Right kidney (tissue), 1 donor: ENCODE data around the gene C12orf56.
"Not testable (repeated sequence)": the region's sequence is repeated elsewhere in the genome, so short reads cannot be mapped to it uniquely, and the experiment has no call there.

Experiments used
- DNase-seq: peaks from one replicate; pipeline ENCODE4 v3.0.0-alpha.2; 2016

The C12orf56 gene

DNA sequence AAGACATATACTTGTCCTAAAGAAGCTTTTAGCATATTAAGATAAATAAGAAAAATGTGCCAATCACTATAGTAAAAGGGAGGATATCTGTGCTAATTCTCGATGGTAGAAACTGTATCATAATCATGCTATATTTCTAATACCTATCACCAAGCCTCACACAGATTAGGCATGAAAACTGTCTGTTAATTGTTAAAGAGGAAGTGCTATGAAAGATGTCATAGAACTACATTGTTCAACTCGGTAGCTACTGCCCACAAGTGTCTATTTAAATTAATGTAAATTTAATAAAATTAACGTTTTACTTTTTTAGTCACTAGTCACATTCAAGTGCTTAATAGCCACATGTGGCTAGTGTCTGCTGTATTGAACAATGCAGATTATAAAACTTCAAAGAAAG is 90.9 kb downstream of the C12orf56 start:
- DNase-seq: no peak

DNA sequence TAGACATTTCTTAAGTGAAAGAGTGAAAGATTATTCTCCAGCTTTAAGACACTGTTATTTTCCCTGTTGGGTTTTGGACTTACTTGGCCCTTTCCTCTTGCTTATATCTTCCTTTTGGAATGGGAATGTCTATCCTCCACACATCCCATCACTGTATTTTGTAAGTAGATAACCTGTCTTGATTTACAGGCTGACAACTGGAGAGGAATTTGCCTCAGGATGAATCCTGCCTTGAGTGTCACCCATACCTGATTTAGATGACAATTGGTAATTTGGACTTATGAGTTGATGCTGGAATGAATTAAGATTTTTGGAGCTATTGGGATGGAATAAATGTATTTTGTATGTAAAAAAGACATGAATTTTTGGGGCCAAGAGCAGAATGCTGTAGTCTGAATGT is 94.3 kb downstream of the C12orf56 start:
- no peak for DNase-seq

DNA sequence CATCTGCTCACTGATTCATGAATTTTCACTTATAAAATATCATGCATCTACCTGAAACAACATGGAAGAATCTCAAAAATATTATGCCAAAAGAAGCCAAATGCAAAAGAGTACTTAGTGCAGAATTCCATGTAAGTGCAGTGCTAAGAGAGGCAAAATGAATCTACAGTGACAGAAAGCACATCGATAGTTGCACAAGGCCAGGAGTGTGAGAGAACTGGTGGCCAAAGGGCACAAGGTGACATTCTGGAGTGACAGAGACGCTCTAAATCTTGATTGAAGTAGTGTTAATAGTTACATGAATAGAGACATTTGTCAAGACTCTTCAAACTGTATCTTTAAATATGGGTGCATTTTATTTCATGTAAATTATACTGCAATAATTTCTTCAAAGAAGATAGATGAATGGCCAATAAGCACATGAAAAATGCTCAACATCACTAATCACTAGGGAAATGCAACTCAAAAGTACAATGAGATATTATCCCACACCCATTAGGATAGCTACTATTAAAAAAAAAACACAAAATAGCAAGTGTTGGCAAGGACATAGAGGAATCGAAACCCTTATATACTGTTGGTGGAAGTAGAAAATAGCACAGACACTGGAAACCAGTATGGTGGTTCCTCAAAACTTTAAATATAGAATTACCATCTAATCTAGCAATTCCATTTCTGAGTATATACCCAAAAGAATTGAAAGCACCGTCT is 96.7 kb downstream of the C12orf56 start:
- no peak for DNase-seq

DNA sequence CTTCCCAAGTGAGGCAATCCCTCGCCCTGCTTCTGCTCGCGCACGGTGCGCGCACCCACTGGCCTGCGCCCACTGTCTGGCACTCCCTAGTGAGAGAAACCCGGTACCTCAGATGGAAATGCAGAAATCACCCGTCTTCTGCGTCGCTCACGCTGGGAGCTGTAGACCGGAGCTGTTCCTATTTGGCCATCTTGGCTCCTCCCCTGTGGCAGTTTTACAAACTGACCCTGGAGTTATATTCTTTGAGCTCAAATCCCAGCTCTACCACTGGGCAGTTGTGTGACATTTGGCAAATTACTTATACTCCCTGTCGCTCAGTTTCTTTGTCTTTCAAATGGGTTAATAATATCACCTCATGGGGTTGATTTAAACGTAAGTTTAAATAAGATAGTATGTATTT is 97.4 kb downstream of the C12orf56 start:
- not testable (repeated sequence) for DNase-seq

DNA sequence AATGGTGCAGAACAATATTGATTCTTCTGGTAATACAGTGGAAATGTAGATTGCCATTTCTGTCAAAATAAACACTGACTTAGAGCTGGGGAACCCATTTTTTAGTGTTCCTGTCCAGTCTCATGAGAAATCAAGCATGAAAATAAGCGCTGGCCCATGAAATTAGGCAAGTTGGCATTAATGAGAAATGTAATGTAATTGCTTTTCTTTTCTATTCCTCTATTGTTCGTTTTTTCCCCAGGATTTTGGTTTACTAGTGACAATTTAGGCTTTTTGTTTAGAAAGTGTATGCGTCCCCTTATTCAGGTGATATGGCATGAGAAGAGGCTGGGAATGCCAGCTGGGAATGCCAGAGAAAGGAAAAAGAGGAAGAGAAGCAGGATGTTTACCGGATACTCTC is 104.0 kb downstream of the C12orf56 start:
- no peak for DNase-seq

DNA sequence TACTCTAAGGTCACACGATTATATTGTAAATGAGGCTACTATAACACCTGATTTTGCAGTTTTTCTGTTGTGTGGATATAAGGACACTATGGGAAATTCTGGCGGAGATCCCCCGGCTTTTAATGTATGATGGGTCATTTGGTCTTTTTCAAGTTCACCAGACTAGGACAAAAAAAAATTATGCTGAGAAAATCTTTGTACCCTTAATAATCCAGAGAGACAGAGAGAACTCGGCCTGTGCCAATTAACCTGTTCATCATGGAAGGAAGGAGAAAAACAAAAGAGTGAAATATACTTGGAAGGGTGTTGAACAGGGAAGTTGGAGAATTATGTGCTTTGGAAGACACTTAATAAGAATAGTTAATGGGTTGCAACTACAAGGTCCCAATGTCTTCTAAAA is 106.3 kb downstream of the C12orf56 start:
- no peak for DNase-seq

DNA sequence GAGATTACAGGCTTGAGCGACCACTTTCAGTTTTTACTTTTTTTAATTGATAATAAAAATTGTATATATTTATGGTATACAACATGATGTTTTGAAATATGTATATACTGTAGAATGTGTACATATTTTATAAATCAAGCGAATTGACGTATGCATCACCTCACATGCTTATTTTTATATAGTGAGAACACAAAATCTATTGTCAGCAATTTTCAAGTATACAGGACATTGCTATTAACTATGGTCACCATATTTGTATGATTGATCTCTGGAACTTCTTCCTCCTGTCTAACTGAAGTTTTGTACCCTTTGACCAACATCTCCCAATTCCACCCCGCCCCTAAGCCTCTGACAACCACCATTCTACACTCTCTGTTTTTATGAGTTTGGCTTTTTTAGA is 112.1 kb downstream of the C12orf56 start:
- no peak for DNase-seq

DNA sequence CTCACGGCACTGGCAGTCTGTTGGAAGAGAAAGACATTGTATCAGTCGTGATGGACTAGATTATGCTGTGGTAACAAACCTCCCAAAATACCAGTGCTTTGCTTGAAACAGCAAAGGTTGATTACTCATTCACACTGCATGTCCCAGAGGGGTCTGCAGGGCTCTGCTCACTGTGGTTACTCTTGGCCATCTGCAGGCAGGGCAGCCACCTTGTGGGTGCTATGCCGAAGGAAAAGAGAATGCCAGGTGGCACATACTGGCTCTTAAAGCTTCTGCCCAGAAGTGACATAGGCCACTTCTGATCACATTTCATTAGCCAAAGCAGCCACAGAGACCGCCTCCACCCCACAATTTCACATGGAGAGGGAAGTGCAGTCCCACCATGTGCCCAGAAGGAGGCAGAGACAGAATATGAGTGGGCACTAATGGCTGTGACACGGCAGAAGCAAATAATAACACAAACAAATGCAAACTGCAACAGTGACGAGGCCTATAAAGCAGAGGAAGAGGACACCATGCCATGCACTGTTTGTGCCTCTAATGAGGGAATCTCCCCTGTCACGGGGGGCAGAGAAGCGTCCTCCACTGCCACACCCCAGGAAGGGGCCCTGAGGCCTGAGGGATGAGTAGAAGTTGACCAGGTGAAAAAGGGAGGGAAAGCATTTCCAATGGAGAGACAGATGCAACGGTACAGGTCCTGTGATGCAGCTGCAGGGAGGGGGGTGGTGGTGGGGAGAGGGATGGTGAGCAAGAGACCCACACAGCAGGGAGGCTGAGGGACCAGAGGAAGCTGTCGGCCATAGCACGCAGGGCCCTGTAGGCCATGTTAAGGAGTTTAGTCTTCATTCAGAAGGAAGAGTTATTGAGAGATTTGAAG is 116.8 kb downstream of the C12orf56 start:
- no peak for DNase-seq

DNA sequence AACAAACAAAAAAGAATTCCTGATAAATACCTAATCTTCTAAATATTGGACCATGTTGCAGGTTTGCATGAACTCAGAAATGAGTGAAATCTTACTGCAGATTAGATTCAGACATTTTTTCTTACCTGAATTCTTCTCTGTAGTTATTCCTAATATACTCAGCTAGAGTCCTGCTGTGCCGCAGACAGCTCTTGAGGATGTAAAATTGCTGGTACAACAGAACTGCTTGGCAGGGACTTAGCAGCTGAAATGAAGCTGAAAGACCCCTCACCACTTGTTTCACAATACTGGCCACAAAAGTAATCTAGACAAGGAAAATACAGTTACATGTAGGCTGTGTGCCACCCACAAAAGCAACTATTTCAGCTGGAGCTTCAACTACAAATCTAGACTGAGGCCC is 120.1 kb downstream of the C12orf56 start:
- no peak for DNase-seq

DNA sequence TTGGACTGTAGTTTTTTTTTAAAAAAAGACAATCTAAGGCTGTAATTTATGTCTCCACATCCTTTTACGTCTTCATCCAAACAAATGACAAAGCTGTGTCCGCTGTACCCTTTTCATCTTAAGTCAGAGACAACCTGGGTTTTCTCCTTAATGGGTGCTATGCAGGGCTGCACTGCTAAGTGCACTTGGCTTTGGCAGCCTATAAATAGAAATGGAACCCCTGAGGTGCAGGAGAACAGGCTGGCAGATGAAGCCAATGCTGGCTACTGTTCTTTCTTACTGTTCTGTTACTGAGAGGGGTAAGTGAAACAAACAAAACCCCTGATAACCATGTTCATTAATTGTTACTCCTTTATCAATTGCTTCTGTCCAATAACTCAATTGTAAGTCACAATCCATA is 121.4 kb downstream of the C12orf56 start:
- no peak for DNase-seq

DNA sequence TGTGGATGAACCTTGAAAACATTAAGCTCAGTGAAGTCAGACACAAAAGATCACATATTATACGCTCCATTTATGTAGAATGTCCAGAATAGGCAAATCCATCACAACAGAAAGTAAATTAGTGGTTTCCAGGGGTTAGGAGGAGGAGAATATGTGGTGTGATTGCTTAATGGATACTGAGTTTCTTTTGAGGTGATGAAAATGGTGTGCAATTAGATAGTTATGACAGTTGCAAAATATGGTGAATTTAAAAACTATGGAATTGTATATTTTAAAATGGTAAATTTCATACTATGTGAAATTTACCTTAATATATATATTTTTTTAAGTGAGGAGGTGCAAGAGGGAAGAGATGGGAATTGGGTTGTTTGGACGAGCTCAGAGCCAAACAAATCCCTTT is 122.1 kb downstream of the C12orf56 start:
- no peak for DNase-seq

DNA sequence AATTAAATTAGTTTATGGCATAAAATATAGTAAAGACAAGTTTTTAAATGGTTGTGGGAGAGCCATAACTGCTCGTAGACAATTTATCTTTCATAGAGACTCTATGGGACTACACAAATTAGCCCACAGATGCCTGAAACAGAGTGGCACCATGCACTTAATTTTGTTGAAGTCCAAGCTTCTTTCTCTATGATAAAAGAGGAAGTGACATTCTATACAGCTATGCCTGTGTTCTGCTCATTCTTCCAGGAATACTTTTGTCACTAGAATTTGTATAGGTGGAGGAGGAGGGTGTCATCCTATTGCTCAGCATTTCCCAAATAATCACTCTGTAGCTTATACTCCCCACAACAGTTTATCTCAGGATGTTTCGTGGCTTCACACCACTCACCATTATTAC is 124.7 kb downstream of the C12orf56 start:
- no peak for DNase-seq

DNA sequence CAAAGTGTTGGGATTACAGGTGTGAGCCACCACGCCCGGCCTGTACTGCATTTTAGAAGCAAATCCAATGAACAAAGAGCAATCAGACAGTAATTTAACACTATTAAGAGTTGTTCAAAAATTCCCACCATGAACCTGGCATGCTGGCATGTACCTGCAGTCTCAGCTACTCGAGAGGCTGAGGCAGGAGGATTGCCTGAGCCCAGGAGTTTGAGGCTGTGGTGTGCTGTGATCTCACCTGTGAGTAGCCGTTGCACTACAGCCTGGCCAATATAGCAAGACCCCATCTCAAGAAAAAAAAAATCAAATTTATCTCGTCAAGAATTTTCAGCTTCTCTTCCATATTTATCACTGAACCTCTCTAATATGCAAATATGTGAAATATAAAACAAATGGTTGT is 128.7 kb downstream of the C12orf56 start:
- no peak for DNase-seq

DNA sequence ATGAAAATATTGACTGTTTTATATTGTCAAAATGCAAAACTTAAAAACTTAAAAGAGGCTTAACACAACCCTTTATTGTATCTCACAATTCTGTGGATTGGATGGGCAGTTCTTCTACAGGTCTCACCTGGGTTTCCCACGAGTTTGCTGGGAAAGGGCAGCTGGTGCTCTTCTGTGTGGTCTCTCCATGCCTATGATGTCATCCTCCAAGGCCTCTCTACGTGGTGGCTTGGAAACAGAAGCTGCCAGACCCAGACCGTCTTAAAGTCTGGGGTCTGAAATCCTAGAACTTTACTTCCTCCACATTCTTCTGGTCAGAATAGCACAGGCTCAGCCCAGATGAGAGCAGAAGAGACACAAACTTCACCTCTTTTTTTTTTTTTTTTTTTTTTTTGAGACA is 132.0 kb downstream of the C12orf56 start:
- no peak for DNase-seq

DNA sequence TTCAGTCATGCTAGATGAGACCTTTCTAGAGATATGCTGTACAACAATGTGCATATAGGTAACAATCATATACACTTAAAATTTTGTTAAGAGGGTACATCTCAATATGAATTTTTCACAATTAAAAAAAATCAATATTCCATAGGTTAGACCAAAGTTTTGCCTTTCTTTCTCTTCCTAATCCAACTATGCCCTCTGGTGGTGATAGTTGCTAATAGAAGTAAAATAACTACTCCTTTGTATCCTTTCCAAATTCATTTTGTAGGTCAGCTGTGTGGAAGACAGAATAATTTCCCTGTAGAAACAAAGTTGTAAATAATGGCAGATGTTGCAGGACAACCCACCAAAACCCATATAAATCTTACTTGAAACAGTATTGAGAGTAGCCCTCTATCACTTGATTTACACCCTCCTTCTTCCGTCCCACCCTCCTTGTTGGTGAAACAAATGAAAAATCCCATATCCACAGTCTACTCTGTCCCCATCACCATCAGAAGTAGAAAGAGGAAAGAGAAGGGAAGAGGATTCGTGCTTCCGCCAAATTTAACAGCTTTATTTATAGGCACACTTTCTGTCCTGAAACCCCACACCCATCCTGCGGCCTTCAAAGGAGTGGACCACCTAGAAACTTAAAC is 134.3 kb downstream of the C12orf56 start:
- DNase-seq: peak; percentile 39

DNA sequence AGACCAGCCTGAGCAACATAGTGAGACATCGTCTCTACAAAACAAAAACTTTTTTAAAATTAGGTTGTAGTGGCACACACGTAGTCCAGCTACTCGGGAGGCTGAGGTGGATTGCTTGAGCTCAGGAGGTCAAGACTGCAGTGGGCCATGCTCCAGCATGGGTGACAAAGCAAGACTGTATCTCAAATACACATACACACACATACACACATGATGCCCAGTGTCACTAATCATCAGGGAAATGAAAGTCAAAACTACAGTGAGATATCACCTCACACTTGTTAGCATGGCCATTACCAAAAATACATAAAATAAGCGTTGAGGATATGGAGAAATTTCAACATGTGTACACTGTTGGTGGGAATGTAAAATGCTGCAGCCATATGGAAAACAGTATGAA is 135.3 kb downstream of the C12orf56 start:
- DNase-seq: no peak

DNA sequence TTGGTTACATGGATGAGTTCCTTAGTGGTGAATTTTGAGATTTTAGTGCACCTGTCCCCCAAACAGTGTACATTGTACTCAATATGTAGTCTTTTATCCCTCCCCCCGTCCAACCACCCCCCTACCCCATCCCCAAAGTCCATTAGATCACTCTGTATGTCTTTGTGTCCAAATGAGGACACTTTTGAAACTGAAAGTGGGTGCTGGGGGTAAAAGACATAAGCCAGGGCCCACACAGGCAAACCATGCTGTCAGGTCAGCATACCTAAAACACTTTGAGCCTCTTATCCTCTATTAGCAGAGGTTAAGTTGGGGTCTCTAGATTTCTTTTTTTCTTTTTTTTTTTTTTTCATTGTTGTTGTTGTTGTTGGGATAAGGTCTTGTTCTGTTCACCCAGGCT is 137.2 kb downstream of the C12orf56 start:
- DNase-seq: no peak

DNA sequence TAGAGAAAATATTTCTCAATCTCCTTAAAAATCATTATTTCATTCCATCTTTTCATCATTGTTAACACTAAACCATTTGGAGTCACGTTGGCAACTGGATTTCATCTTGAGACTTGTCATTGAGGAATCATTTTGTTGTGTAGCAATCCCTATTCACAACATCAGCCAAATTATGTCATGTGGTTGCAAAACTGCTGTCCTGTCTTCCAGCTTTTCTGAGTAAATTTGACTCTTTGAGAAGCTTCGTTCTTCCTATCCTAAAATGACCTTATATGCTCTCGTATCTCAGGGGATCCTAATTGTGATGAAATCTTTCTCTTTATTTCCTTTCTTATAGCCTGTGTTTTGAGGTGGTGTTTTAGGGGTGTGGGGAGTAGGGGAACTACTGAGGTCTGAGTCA is 137.9 kb downstream of the C12orf56 start:
- no peak for DNase-seq

DNA sequence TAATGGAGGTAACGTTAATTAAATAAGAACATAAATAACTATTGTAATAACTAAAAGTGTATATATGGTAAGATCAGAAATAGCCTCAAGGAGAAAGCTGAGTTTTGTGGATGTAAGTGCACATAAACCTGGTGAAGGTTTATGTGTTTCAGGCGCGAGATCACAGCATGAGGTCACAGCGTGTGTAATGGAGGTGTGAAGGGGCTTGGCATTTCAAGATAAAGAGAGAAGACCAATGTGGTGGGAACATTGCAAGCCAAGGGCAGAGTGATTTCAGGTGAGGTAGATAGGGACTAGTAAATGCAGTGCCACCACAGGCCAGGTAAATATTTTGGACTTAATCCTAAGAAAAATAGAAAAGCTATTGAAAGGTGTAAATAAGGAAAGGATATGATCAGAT is 146.7 kb downstream of the C12orf56 start:
- no peak for DNase-seq

DNA sequence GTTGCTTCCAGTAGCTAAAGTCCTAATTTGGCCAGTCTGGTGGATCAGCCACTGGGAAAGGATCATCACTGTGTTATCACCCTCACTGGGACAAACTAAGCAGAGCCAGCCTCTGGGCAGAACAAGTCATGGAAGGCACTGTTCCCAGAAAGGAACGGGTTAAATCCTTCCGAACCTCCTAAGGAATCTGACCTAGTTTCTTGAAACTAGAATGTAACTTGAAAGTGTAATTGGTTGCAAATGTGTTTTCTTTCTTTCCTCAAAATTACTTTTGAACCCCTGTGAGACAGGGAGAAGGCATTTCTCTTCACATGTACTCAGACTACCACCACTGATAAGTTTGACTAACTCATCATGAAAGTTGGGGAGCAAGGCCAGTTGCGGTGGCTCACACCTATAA is 149.8 kb downstream of the C12orf56 start:
- no peak for DNase-seq

DNA sequence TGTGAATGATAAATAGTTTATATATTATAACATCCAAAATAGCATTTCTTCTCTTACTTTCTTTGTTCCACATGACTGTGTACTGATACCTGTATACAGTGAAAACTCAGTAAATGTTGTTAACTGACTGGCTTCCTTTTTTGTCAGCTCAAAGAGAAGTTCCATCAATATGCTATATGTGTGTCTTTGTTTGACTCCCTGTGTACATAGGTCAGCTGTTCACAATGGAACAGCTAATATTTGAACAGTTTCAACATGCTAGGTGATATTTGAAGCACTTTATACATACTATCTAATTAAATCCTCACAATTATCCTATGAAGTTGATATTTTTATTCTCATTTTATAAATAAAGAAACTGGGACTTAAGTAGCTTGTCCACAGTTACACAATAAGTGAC is 153.2 kb downstream of the C12orf56 start:
- DNase-seq: no peak

DNA sequence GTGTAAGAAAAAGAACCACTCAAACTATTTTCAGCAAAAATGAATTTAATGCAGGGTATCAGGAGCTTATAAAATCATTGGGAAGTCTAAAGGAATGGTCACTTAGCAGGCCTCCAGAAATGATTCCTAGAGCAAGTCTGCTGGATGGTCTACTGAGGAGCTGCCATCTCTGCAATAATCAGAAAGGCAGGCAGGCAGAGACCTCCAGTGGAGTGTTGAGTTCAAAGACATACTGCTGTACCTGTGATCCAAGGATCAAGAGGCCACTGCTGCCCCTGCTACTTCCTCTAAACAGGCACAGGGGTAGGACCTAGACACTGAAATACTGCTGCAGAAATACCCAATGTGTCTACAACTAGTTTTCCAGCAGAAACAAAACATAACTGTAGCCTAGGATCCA is 154.0 kb downstream of the C12orf56 start:
- no peak for DNase-seq

DNA sequence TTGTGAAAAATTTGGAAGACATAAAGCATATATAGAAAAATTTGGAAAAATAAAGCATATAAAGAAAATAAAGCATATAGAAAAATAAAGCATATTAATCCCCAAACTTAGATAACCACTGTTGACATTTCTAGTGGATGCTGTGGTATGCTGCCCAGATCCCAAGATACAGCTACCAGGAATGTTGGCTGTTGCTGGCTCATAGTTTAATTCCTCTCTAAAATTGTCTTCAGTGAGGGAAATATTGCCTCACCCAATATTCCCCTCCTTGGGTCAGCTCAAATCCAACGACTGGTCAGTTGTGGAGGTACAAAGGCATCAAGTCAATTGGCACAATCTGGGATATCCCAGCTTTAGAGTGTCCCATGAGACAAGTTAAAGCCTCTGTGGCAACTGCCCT is 158.4 kb downstream of the C12orf56 start:
- no peak for DNase-seq

DNA sequence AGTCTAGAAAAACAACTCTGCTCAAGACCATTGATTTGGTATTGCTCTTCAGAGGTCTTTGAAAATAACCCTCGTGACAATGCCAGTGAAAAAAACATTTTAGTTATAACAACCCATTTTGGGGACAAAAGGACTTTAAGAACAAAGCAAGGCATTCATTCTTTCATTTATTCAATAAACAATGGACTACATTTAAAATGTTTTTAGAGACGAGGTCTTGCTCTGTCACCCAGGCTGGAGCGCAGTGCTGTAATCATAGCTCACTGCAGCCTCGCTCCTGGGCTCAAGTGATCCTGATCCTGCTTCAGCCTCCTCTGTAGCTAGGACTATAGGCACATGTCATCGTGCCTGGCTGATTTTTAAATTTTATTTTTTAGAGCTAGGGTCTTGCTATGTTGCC is 160.8 kb downstream of the C12orf56 start:
- DNase-seq: no peak
